ENCODE measurements around the gene KIAA1958. TPM values are rescaled to one million over a fixed set of nuclear protein-coding genes. Genes with fewer than 3 reads are reported as not detected.

The KIAA1958 gene
- total RNA-seq, 2 experiments from 2014 or later: 6.7 to 7.6 TPM

GRCh38 chr9:112552229-112553056, 65.8 kb downstream of the KIAA1958 start:
- Mint-ChIP-seq H3K9me3 (no peaks in the 10 kb centered on the region), H3K4me3 (no peak overlapping the region), H3K36me3 (ENCODE audit: low read depth) (no peaks in the 10 kb centered on the region), H3K27ac (no peak overlapping the region), H3K27me3 (ENCODE audit: low read depth) (no peaks in the 10 kb centered on the region), H3K4me1 (ENCODE audit: low read depth) (peaks cover 7% of the 10 kb centered on the region)
- DNase-seq: no peak
- intact Hi-C loops (cut with micrococcal nuclease): no loop called here
- CTCF ChIA-PET: interaction anchor here (0.6 kb wide), 1 partner anchor 76 kb away, joined by 5 read pairs; no protein-coding TSS in a partner anchor

GRCh38 chr9:112553256-112553826, 66.7 kb downstream of the KIAA1958 start:
- CTCF ChIA-PET: no interaction called here

GRCh38 chr9:112554516-112554915, 67.9 kb downstream of the KIAA1958 start:
- CTCF ChIA-PET: no interaction called here
- H3K36me3 Mint-ChIP-seq (ENCODE audit: low read depth): no peaks in the 10 kb centered on the region
- intact Hi-C loops (cut with micrococcal nuclease): no loop called here

More at GRCh38 chr9:112553256-112553826, 66.7 kb downstream of the KIAA1958 start:
- H3K36me3 Mint-ChIP-seq (ENCODE audit: low read depth): no peaks in the 10 kb centered on the region
- H3K27ac Mint-ChIP-seq: no peak overlapping the region
- H3K4me1 Mint-ChIP-seq (ENCODE audit: low read depth): peaks cover 7% of the 10 kb centered on the region
- no peaks in the 10 kb centered on the region for H3K9me3 Mint-ChIP-seq
- H3K4me3 Mint-ChIP-seq: no peak overlapping the region
- intact Hi-C loops (cut with micrococcal nuclease): no loop called here
- DNase-seq: no peak
- H3K27me3 Mint-ChIP-seq (ENCODE audit: low read depth): no peaks in the 10 kb centered on the region

GRCh38 chr9:112555101-112555643, 68.5 kb downstream of the KIAA1958 start:
- Mint-ChIP-seq H3K4me1 (ENCODE audit: low read depth) (peaks cover 11% of the 10 kb centered on the region), H3K36me3 (ENCODE audit: low read depth) (no peaks in the 10 kb centered on the region), H3K4me3 (no peak overlapping the region), H3K27ac (no peak overlapping the region), H3K9me3 (no peaks in the 10 kb centered on the region), H3K27me3 (ENCODE audit: low read depth) (no peaks in the 10 kb centered on the region)
- no peak for DNase-seq
- intact Hi-C loops (cut with micrococcal nuclease): no loop called here
- CTCF ChIA-PET: no interaction called here

More at GRCh38 chr9:112554516-112554915, 67.9 kb downstream of the KIAA1958 start:
- Mint-ChIP-seq H3K9me3 (no peaks in the 10 kb centered on the region), H3K27me3 (ENCODE audit: low read depth) (no peaks in the 10 kb centered on the region), H3K4me3 (no peak overlapping the region), H3K4me1 (ENCODE audit: low read depth) (peaks cover 11% of the 10 kb centered on the region), H3K27ac (no peak overlapping the region)
- DNase-seq: no peak

- intact Hi-C loops (cut with micrococcal nuclease): no loop called here
- Mint-ChIP-seq H3K27me3 (ENCODE audit: low read depth) (no peaks in the 10 kb centered on the region), H3K9me3 (no peaks in the 10 kb centered on the region), H3K4me1 (ENCODE audit: low read depth) (peaks cover 11% of the 10 kb centered on the region), H3K36me3 (ENCODE audit: low read depth) (no peaks in the 10 kb centered on the region), H3K4me3 (no peak overlapping the region), H3K27ac (no peak overlapping the region)
- peak; percentile 16 for DNase-seq
- CTCF ChIA-PET: interaction anchor here (0.7 kb wide), 1 partner anchor 274 kb away, joined by 3 read pairs; no protein-coding TSS in a partner anchor
Measured at GRCh38 chr9:112555844-112556482, 69.3 kb downstream of the KIAA1958 start.

- intact Hi-C loops (cut with micrococcal nuclease): no loop called here
- Mint-ChIP-seq H3K9me3 (no peaks in the 10 kb centered on the region), H3K27ac (no peak overlapping the region), H3K27me3 (ENCODE audit: low read depth) (no peaks in the 10 kb centered on the region), H3K36me3 (ENCODE audit: low read depth) (no peaks in the 10 kb centered on the region), H3K4me1 (ENCODE audit: low read depth) (peaks cover 11% of the 10 kb centered on the region), H3K4me3 (no peak overlapping the region)
- DNase-seq: no peak
- CTCF ChIA-PET: interaction anchor here (0.7 kb wide), 1 partner anchor 275 kb away, joined by 3 read pairs; no protein-coding TSS in a partner anchor
Measured at GRCh38 chr9:112556497-112557442, 70.1 kb downstream of the KIAA1958 start.

GRCh38 chr9:112558476-112558875, 71.8 kb downstream of the KIAA1958 start:
- no peak for DNase-seq
- Mint-ChIP-seq H3K27ac (no peak overlapping the region), H3K27me3 (ENCODE audit: low read depth) (no peaks in the 10 kb centered on the region), H3K9me3 (no peaks in the 10 kb centered on the region), H3K4me3 (no peak overlapping the region), H3K36me3 (ENCODE audit: low read depth) (no peaks in the 10 kb centered on the region), H3K4me1 (ENCODE audit: low read depth) (peaks cover 11% of the 10 kb centered on the region)
- intact Hi-C loops (cut with micrococcal nuclease): no loop called here
- CTCF ChIA-PET: no interaction called here

- no peak for DNase-seq
- Mint-ChIP-seq H3K4me3 (no peak overlapping the region), H3K27ac (no peak overlapping the region), H3K36me3 (ENCODE audit: low read depth) (no peaks in the 10 kb centered on the region), H3K9me3 (no peaks in the 10 kb centered on the region), H3K27me3 (ENCODE audit: low read depth) (no peaks in the 10 kb centered on the region), H3K4me1 (ENCODE audit: low read depth) (peaks cover 11% of the 10 kb centered on the region)
- intact Hi-C loops (cut with micrococcal nuclease): no loop called here
- CTCF ChIA-PET: no interaction called here
Measured at GRCh38 chr9:112558978-112559377, 72.4 kb downstream of the KIAA1958 start.

- H3K4me1 Mint-ChIP-seq (ENCODE audit: low read depth): peaks cover 8% of the 10 kb centered on the region
- no peaks in the 10 kb centered on the region for H3K9me3 Mint-ChIP-seq
- intact Hi-C loops (cut with micrococcal nuclease): no loop called here
- CTCF ChIA-PET: interaction anchor here (0.7 to 0.9 kb wide), 2 partner anchors 130 to 234 kb away, joined by 3 read pairs; no protein-coding TSS in a partner anchor
- no peaks in the 10 kb centered on the region for H3K36me3 Mint-ChIP-seq (ENCODE audit: low read depth)
- H3K27ac Mint-ChIP-seq: no peak overlapping the region
- H3K27me3 Mint-ChIP-seq (ENCODE audit: low read depth): no peaks in the 10 kb centered on the region
- no peak for DNase-seq
- no peak overlapping the region for H3K4me3 Mint-ChIP-seq
Measured at GRCh38 chr9:112559629-112560413, 73.2 kb downstream of the KIAA1958 start.

GRCh38 chr9:112562235-112562958, 75.8 kb downstream of the KIAA1958 start:
- intact Hi-C loops (cut with micrococcal nuclease): no loop called here
- no peaks in the 10 kb centered on the region for H3K27me3 Mint-ChIP-seq (ENCODE audit: low read depth)
- H3K4me1 Mint-ChIP-seq (ENCODE audit: low read depth): peaks cover 4% of the 10 kb centered on the region
- no peak for DNase-seq
- no peaks in the 10 kb centered on the region for H3K9me3 Mint-ChIP-seq
- H3K27ac Mint-ChIP-seq: no peak overlapping the region
- CTCF ChIA-PET: no interaction called here
- no peaks in the 10 kb centered on the region for H3K36me3 Mint-ChIP-seq (ENCODE audit: low read depth)
- no peak overlapping the region for H3K4me3 Mint-ChIP-seq

All from activated naive CD4-positive, alpha-beta T cell treated with anti-CD3 and anti-CD28 coated beads for 36 hours (primary cell).